Osteocyte (in vitro differentiated cells): ENCODE results near the gene AMOTL1. TPM values are rescaled to one million over a fixed set of nuclear protein-coding genes. Genes with fewer than 3 reads are reported as not detected.
A peak's percentile ranks its signal among the peaks of the same experiment; 100 is the strongest.

Experiments used
- DNase-seq: peaks from one replicate; pipeline ENCODE4 v3.0.0; 2021; ENCODE audit warnings: mixed read lengths; ENCODE audit not compliant: unreplicated experiment; ENCODE audit errors: extremely low spot score
- H3K27ac Mint-ChIP-seq: one replicate; pipeline ENCODE4 v1.8.0; 2021; ENCODE audit warnings: mild to moderate bottlenecking, mixed read lengths; ENCODE audit not compliant: unreplicated experiment
- H3K27me3 Mint-ChIP-seq: one replicate; pipeline ENCODE4 v1.8.0; 2021; ENCODE audit warnings: mixed read lengths; ENCODE audit not compliant: unreplicated experiment
- H3K36me3 Mint-ChIP-seq: one replicate; pipeline ENCODE4 v1.8.0; 2021; ENCODE audit warnings: mixed read lengths; ENCODE audit not compliant: unreplicated experiment
- H3K4me1 Mint-ChIP-seq: one replicate; pipeline ENCODE4 v1.8.0; 2021; ENCODE audit warnings: mixed read lengths; ENCODE audit not compliant: unreplicated experiment
- H3K4me3 Mint-ChIP-seq: one replicate; pipeline ENCODE4 v1.8.0; 2021; ENCODE audit warnings: mild to moderate bottlenecking, moderate library complexity, mixed read lengths; ENCODE audit not compliant: unreplicated experiment
- H3K9me3 Mint-ChIP-seq: one replicate; pipeline ENCODE4 v1.8.0; 2021; ENCODE audit warnings: mixed read lengths; ENCODE audit not compliant: unreplicated experiment
- total RNA-seq: library from RNA; stranded (reverse); gene quantifications from 2 replicates; pipeline ENCODE4 v1.2.1, GENCODE V29; 2021
- TF ChIP-seq, protein P1 (sequence below): fragments of 200-600 bp; sonication (generic); IDR thresholded peaks from 2 replicates; pipeline ENCODE4 v1.5.0; 2021; ENCODE audit warnings: antibody characterized with exemption, mild to moderate bottlenecking, moderate library complexity

The AMOTL1 gene
- total RNA-seq, 1 donor from 2014 or later: 66.6 TPM

DNA sequence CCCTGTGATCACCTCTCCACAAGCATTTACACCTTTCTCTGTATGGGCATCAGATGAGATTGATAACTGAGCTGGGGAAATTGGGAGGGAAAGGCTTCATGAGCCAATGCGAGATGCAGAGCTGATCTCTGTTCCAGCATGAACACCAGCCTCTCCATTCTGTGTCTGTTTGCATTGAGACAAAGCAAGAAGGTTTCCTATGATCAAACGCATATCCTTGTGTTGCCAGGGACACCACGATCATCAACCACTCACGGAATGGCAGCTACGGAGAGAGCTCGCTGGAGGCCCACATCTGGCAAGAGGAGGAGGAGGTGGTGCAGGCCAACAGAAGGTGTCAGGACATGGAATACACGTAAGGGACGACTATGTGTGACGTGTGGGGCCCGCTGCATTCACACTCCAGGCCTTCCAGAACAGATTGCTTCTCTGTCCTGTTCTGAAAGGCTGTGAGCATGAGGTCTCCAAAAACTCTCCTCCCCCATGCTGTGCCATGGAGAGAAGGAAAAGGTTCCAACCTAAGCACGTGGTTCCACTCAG lies 96.4 kb downstream of the AMOTL1 start:
- H3K27ac Mint-ChIP-seq: no peak overlapping the region
- peaks cover 54% of the 10 kb centered on the region for H3K36me3 Mint-ChIP-seq
- TF ChIP-seq, protein P1, sequence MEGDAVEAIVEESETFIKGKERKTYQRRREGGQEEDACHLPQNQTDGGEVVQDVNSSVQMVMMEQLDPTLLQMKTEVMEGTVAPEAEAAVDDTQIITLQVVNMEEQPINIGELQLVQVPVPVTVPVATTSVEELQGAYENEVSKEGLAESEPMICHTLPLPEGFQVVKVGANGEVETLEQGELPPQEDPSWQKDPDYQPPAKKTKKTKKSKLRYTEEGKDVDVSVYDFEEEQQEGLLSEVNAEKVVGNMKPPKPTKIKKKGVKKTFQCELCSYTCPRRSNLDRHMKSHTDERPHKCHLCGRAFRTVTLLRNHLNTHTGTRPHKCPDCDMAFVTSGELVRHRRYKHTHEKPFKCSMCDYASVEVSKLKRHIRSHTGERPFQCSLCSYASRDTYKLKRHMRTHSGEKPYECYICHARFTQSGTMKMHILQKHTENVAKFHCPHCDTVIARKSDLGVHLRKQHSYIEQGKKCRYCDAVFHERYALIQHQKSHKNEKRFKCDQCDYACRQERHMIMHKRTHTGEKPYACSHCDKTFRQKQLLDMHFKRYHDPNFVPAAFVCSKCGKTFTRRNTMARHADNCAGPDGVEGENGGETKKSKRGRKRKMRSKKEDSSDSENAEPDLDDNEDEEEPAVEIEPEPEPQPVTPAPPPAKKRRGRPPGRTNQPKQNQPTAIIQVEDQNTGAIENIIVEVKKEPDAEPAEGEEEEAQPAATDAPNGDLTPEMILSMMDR: no peak

DNA sequence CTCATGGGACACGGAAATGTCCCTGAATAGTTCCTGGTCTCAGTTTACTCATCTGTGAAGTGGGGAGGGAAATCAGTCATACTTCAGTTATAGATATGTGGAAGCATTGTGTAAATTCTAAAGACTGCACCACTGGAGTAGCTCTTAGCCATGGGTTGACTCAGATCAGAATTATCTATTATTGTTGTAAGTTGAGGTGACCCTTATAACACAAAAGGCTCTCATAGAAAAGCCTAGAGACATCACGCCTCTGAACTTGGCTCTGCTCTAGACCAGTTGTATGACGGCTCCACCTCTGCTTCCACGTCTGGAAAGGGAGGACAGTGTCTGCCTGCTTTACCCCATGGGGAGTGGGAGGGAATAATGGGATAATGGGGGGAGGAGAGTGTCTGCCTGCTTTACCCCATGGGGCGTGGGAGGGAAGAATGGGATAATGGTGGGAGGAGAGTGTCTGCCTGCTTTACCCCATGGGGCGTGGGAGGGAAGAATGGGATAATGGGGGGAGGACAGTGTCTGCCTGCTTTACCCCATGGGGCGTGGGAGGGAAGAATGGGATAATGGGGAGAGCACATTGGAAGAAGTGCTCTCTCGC lies 98.2 kb downstream of the AMOTL1 start:
- Mint-ChIP-seq H3K36me3 (peaks cover 52% of the 10 kb centered on the region), H3K4me1 (peaks cover 2% of the 10 kb centered on the region), H3K27ac (no peak overlapping the region), H3K4me3 (no peak overlapping the region), H3K27me3 (no peaks in the 10 kb centered on the region), H3K9me3 (no peaks in the 10 kb centered on the region)
- no peak for DNase-seq
- TF ChIP-seq, protein P1: no peak

More for the DNA sequence above, 96.4 kb downstream of the AMOTL1 start:
- DNase-seq: no peak
- Mint-ChIP-seq H3K4me3 (no peak overlapping the region), H3K27me3 (no peaks in the 10 kb centered on the region), H3K9me3 (no peaks in the 10 kb centered on the region), H3K4me1 (peaks cover 2% of the 10 kb centered on the region)

DNA sequence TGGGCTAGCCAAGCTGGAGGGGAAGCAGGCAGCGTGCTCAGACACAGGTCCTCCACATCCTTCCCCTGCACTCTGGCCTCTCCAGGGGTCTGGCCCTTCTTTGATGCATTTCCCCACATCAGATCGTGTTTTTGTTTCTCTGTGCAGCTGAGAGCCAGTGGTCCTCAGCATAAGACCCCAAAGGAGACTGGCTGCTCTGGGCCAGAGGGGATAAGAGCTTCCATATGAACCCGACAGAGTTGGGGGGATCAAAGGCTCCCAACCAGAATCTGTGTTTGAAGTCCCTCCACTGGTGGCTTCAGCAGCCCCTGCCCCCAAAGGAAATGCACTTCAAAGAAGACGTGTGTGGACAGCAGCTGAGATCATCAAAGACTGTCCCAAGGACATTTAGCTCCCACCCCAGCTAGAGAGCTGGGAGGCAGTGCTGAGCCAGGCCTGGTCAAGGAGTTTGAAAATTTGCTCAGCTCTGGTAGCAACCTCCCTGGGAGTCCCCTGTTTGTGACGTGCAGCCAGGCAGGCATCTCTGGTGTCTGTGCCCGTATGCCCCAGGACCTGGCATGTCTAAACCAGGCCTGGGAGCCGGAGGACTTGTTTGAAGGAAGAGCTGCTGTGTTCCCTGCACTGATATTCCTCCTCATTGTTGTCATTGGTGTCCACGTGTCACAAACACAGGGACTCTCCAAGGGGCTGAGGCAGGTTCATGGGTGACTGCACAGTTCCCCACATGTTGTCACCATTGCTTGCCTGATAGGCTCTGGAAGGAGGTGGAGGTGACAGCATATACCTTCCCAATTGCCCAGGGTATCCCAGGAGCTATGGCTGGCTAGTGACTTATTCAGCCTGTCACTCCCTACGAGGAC lies 99.0 kb downstream of the AMOTL1 start:
- peak; percentile 48 for DNase-seq
- Mint-ChIP-seq H3K9me3 (no peaks in the 10 kb centered on the region), H3K36me3 (peaks cover 57% of the 10 kb centered on the region), H3K27ac (peak overlapping the region; percentile 16), H3K4me3 (no peak overlapping the region), H3K4me1 (no peaks in the 10 kb centered on the region), H3K27me3 (no peaks in the 10 kb centered on the region)
- TF ChIP-seq, protein P1: no peak

DNA sequence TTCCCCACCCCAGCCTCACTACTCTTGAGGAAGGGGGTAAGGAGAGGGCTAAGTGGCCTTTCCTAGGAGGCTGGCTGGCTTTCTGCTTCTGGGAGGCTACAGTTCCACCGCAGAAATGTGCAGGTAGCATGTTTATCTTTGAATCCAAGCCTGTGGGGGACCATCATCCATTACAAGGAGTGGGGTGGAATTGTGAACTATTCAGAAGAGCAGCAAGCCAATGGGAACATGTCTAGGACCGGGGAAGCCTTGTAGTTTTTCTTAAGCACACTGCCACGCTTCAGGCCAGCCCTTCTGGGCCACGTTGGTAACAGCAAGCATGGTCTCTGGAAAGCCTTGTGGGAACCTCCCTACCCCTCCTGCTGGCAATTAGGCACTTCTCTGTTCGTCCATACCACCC lies 100.3 kb downstream of the AMOTL1 start:
- TF ChIP-seq, protein P1: no peak
- Mint-ChIP-seq H3K36me3 (peaks cover 55% of the 10 kb centered on the region), H3K27ac (no peak overlapping the region), H3K4me1 (no peaks in the 10 kb centered on the region), H3K9me3 (no peaks in the 10 kb centered on the region), H3K4me3 (no peak overlapping the region), H3K27me3 (no peaks in the 10 kb centered on the region)
- no peak for DNase-seq

DNA sequence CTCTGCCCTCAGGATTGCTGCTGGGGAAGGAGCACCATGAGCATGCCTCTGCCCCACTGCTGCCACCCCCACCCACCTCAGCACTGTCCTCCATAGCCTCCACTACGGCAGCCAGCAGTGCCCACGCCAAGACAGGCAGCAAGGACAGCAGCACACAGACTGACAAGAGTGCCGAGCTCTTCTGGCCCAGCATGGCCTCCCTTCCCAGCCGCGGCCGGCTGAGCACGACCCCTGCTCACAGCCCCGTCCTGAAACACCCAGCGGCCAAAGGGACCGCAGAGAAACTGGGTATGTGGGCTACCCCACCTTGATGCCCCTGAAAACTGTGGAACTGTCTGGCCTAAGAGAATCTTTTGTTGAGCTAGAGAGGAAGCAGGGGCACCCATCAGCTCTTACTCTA lies 101.0 kb downstream of the AMOTL1 start:
- H3K27me3 Mint-ChIP-seq: no peaks in the 10 kb centered on the region
- TF ChIP-seq, protein P1: no peak
- H3K27ac Mint-ChIP-seq: no peak overlapping the region
- peaks cover 53% of the 10 kb centered on the region for H3K36me3 Mint-ChIP-seq
- no peak overlapping the region for H3K4me3 Mint-ChIP-seq
- no peaks in the 10 kb centered on the region for H3K4me1 Mint-ChIP-seq
- no peaks in the 10 kb centered on the region for H3K9me3 Mint-ChIP-seq
- DNase-seq: no peak
